ENCODE measurements around the gene RNF169.

DNA sequence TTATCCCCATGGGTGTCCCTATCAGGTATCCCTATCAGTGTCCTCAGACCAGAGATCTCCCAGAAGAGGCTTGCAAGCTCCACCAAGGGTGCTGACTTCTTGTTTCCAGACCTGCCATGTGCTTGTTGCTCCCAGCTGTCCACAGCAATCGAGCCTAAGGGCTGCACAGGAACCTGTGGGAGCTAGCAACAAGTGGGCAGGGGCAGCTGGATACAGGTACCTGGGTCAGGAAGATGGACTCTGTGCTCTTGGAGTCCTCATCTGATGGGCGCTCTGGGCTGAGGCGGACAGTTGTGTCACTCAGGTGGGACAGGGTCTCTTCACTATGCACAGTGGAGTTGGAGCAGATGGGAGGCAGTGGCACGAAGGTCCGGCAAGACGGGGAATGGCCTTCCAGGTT is 99.2 kb downstream of the RNF169 start:
- TF ChIP-seq, protein P1, sequence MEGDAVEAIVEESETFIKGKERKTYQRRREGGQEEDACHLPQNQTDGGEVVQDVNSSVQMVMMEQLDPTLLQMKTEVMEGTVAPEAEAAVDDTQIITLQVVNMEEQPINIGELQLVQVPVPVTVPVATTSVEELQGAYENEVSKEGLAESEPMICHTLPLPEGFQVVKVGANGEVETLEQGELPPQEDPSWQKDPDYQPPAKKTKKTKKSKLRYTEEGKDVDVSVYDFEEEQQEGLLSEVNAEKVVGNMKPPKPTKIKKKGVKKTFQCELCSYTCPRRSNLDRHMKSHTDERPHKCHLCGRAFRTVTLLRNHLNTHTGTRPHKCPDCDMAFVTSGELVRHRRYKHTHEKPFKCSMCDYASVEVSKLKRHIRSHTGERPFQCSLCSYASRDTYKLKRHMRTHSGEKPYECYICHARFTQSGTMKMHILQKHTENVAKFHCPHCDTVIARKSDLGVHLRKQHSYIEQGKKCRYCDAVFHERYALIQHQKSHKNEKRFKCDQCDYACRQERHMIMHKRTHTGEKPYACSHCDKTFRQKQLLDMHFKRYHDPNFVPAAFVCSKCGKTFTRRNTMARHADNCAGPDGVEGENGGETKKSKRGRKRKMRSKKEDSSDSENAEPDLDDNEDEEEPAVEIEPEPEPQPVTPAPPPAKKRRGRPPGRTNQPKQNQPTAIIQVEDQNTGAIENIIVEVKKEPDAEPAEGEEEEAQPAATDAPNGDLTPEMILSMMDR (IDR thresholded peaks at IDR 0.05) = no peak
- no peak for TF ChIP-seq POLR2A (IDR thresholded peaks at IDR 0.05)
- TF ChIP-seq POLR2AphosphoS5 (IDR thresholded peaks at IDR 0.05; ENCODE audit: insufficient read depth in 1 of 2, low read depth in 1 of 2) = no peak
